Retinal pigment epithelial cell (primary cell): ENCODE measurements around the gene RASL11B.

Experiments
- DNase-seq: peaks from one replicate; pipeline ENCODE4 v3.0.0-alpha.2; 2010; ENCODE audit warnings: low read depth
- H3K4me3 ChIP-seq: 2 replicates; pipeline ENCODE4 v1.5.1; 2011; ENCODE audit warnings: mild to moderate bottlenecking, low read length, control low read depth, moderate library complexity
- TF ChIP-seq, protein P1 (sequence below): conservative IDR thresholded peaks from 2 replicates; pipeline ENCODE4 v1.5.1; 2011; ENCODE audit warnings: low read depth, low read length, control low read depth, inconsistent platforms

The RASL11B gene

DNA sequence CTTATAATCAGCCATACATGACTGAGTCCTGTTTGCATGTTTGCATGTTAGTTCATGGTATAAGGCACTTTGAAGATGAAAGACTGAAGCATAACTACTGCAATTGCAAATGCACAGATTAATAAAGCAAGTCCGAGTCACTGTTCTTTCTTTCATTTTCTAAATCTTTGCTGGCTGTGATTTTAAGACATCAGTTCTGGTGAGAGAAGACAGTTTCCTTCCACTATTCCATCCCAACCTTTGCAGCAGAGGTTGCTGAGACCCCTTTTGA is 28.3 kb downstream of the RASL11B start:
- no peak overlapping the region for H3K4me3 ChIP-seq
- TF ChIP-seq, protein P1, sequence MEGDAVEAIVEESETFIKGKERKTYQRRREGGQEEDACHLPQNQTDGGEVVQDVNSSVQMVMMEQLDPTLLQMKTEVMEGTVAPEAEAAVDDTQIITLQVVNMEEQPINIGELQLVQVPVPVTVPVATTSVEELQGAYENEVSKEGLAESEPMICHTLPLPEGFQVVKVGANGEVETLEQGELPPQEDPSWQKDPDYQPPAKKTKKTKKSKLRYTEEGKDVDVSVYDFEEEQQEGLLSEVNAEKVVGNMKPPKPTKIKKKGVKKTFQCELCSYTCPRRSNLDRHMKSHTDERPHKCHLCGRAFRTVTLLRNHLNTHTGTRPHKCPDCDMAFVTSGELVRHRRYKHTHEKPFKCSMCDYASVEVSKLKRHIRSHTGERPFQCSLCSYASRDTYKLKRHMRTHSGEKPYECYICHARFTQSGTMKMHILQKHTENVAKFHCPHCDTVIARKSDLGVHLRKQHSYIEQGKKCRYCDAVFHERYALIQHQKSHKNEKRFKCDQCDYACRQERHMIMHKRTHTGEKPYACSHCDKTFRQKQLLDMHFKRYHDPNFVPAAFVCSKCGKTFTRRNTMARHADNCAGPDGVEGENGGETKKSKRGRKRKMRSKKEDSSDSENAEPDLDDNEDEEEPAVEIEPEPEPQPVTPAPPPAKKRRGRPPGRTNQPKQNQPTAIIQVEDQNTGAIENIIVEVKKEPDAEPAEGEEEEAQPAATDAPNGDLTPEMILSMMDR = no peak
- no peak for DNase-seq

DNA sequence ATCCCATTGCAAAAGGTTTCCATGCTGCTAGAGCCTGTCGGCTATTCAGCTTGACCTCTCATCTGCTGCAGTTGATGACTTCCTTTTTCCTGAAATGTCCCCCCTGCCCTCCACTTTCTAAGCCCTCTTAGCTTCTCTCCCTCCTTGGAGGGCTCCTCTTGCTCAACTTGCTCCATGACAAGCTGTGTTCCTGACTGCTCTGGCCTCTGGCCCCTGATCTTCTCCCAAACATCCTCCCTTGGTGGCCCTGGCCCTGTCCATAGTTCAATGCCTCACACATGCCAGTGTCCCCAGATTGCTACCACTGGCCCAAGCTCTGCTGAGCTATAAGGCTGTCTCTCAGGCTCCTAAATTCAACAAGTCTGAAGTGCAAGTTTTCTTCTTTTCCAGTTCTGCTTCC is 29.6 kb downstream of the RASL11B start:
- TF ChIP-seq, protein P1 = no peak
- DNase-seq = no peak
- H3K4me3 ChIP-seq = no peak overlapping the region

DNA sequence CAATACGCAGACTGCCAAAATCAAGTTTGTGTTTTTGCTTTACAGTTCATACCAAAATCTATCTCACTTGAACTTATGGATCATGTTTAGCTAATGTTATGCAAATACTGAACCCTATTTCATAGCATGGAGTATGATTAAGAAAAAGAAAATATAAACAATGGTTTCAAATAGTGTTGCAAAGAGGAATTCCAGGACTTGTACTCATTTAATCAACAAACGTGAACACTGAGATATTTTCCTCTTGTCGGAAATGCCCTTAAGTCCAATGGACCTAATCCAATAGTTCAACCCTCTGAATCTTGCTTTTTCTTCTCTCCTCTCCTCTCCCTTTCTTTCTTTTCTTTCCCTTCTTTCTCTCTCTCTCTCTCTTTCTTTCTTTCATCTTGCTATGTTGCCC is 30.8 kb downstream of the RASL11B start:
- H3K4me3 ChIP-seq = no peak overlapping the region
- no peak for DNase-seq
- TF ChIP-seq, protein P1 = no peak

DNA sequence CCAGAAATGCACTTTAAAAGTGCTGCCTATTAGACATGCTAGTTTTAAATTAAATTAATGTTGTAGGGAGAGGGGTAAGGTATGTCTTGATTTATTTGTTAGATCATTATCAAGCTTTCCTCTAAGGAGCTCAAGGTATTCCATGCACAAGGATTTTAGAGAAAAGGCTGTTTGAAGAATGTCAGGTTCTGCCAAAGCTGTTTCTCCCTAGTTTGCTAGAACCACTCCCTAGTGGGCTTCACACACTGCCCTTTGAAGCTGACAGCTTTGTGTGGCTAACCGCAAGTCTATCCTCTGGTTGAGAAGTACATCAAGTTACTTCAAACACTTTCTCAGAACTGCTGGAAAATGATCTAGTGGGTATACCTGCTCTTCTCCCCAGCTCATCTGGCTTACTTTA is 32.3 kb downstream of the RASL11B start:
- H3K4me3 ChIP-seq = no peak overlapping the region
- TF ChIP-seq, protein P1 = no peak
- DNase-seq = no peak

DNA sequence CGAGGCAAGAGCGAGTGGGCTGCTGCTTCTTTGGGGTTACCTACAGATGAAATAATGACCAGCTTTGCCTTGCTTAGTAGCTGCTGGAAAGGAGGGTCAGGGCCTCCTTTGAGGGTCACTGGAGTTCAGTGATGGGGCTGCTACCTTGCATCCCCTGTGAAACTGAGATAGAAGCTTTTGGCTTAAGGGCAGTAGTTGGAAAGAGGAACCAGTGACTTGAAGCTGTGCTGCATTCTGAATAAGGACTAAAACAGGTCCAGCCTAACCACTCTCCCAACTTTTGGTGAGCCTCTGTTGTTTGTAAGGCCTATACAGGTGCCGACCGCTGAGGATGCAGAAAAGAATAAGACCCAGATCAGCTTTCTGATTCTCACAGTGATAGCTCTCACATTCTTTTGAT is 41.2 kb downstream of the RASL11B start:
- TF ChIP-seq, protein P1 = no peak
- no peak overlapping the region for H3K4me3 ChIP-seq

DNA sequence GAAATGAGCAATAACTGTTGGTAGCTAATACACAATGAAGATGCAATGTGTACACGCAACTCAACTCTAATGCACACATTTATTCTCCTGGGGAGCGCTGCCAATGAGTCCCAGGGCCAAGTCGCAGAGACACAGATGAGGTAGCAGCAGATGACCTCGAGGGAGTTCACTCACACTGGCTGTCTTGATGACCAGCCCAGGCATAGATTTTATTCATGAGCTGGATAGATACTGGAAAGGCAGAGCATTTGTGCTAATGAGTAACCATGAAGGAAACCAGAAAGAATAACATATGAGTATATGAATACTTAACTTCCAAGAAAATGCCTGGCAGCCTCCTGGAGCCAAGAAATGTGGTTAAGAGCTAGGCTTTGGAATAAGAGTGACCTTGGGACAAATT is 42.3 kb downstream of the RASL11B start:
- H3K4me3 ChIP-seq = no peak overlapping the region
- DNase-seq = no peak
- TF ChIP-seq, protein P1 = no peak

More for the DNA sequence above, 41.2 kb downstream of the RASL11B start:
- no peak for DNase-seq

DNA sequence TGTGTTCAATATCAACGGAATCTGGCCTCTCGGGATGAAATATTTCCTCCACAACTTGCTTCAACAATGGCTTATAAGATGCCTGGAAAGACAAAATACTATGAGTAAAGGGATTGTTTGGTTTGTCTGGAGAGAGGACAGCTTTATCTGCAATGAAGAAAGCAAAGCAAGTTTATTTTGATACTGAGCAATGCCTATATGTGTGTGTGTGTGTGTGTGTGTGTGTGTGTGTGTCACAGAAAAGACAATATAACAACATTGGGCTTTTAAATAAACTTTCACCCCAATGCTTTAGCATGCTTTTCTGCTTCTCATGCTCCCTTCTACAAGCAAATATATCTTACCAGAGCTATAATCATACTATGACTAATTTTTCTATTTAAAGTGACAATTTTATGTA is 45.4 kb downstream of the RASL11B start:
- TF ChIP-seq, protein P1 = no peak
- DNase-seq = no peak
- H3K4me3 ChIP-seq = no peak overlapping the region
